K562 (cell line): Measurements from ENCODE around the gene IKZF3. TPM values are rescaled to one million over a fixed set of nuclear protein-coding genes. Genes with fewer than 3 reads are reported as not detected.

Source experiments
- ATAC-seq: fragments of 200-7000 bp; cut with Tn5 transposase; 3 replicates; pipeline ENCODE4 v1.9.1; 2020; ENCODE audit warnings: moderate library complexity
- BruUV-seq: library from RNA; stranded (reverse); fragments of 400-500 nt; replicated peaks from 2 replicates; lab custom pipeline; 2021; lab: Mats Ljungman, UMichigan
- CTCF ChIA-PET: fragments of 300-600 bp; formaldehyde crosslinking; extraction: SDS; loops from one replicate; lab custom pipeline; 2021; ENCODE audit warnings: low intra/inter-chr PET ratio; lab: Yijun Ruan, JAX
- POLR2A ChIA-PET: fragments of 300-600, 350-650 bp; sonication (Branson Sonifier 250); formaldehyde crosslinking; extraction: SDS; loops from one replicate; lab custom pipeline; 2021; ENCODE audit warnings: antibody characterized with exemption, inconsistent platforms; lab: Yijun Ruan, JAX
- DNase-seq, 4 experiments: peaks; one replicate each; pipeline versions ENCODE4 v3.0.0 to v3.0.0-alpha.2; 2011 to 2018; ENCODE audit warnings: low spot score in 3 of 4, mixed read lengths in 3 of 4; ENCODE audit errors: extremely low read depth in 1 of 4
- FAIRE-seq: peaks from 2 replicates; lab custom pipeline; 2011; peaks lifted over from hg19 to GRCh38; lab: Jason Lieb, UNC
- H2AFZ ChIP-seq: 2 replicates; pipeline ENCODE4 v1.6.0; 2011; ENCODE audit warnings: low read depth, low read length, control low read depth, inconsistent platforms
- H3K27ac ChIP-seq: fragments of 200-600 bp; 3 replicates; pipeline ENCODE4 v1.8.0; 2011; ENCODE audit warnings: low read depth, mild to moderate bottlenecking, control low read depth, inconsistent platforms, low read length, moderate library complexity, mixed read lengths; ENCODE audit errors: extremely low read depth
- H3K27me3 ChIP-seq, 2 experiments: fragments of 300-600 bp in 1 of 2; 2 replicates in 1 of 2; 3 replicates in 1 of 2; pipeline versions ENCODE4 v1.6.0 to v1.8.0; 2011; ENCODE audit warnings: inconsistent platforms in 2 of 2, low read length in 2 of 2, mild to moderate bottlenecking in 1 of 2, mixed read lengths in 1 of 2, moderate library complexity in 1 of 2; ENCODE audit not compliant: control insufficient read depth in 2 of 2, insufficient read depth in 2 of 2
- H3K36me3 ChIP-seq: fragments of 300-600 bp; 3 replicates; pipeline ENCODE4 v1.8.0; 2011; ENCODE audit warnings: mild to moderate bottlenecking, low read length, inconsistent platforms; ENCODE audit not compliant: control insufficient read depth, insufficient read depth
- H3K4me1 ChIP-seq, 2 experiments: fragments of 200-600 bp in 1 of 2; replicated peaks in 1 of 2; 2 replicates in 1 of 2; 3 replicates in 1 of 2; pipeline versions ENCODE4 v1.5.1 to v1.8.0; 2011; ENCODE audit warnings: inconsistent platforms in 2 of 2, low read length in 2 of 2, mild to moderate bottlenecking in 1 of 2, mixed read lengths in 1 of 2, moderate library complexity in 1 of 2; ENCODE audit not compliant: control insufficient read depth in 2 of 2, insufficient read depth in 2 of 2
- H3K4me2 ChIP-seq: 2 replicates; pipeline ENCODE4 v1.6.1; 2011; ENCODE audit warnings: low read length, control low read depth, inconsistent platforms, mixed read lengths; ENCODE audit not compliant: insufficient read depth
- H3K4me3 ChIP-seq: fragments of 200-600 bp; sonication (generic), shearing (Covaris generic); 2 replicates; pipeline ENCODE4 v1.5.1; 2016; ENCODE audit warnings: control low read depth, inconsistent platforms
- H3K79me2 ChIP-seq: fragments of 200-600 bp; 3 replicates; pipeline ENCODE4 v1.8.0; 2011; ENCODE audit warnings: low read length, inconsistent platforms; ENCODE audit not compliant: control insufficient read depth, insufficient read depth
- H3K9ac ChIP-seq, 2 experiments: 2 replicates each; pipeline versions ENCODE4 v1.6.0 to v1.6.1; 2011; ENCODE audit warnings: low read depth in 2 of 2, low read length in 2 of 2, control low read depth in 1 of 2, inconsistent platforms in 1 of 2, mild to moderate bottlenecking in 1 of 2, mixed read lengths in 1 of 2; ENCODE audit not compliant: insufficient read depth in 1 of 2
- H3K9me1 ChIP-seq: one replicate; pipeline ENCODE4 v1.6.0; 2011; ENCODE audit warnings: inconsistent platforms, mild to moderate bottlenecking, low read length, moderate library complexity; ENCODE audit not compliant: control insufficient read depth, insufficient read depth
- H3K9me3 ChIP-seq: replicated peaks from 2 replicates; pipeline ENCODE4 v1.5.1; 2011; ENCODE audit warnings: low read depth, low read length, inconsistent platforms; ENCODE audit not compliant: control insufficient read depth, insufficient read depth
- H4K20me1 ChIP-seq: replicated peaks from 2 replicates; pipeline ENCODE4 v1.6.1; 2011; ENCODE audit warnings: low read length, inconsistent platforms, mixed read lengths; ENCODE audit not compliant: control insufficient read depth, insufficient read depth
- CSDE1 ChIP-seq, 2 experiments: fragments of 450-650 bp; IDR thresholded peaks; 2 replicates each; pipeline ENCODE4 v1.6.1; 2016; ENCODE audit warnings: mild to moderate bottlenecking in 1 of 2
- FOXA1 ChIP-seq: fragments of 450-650 bp; IDR thresholded peaks from 2 replicates; pipeline ENCODE4 v1.6.1; 2016; ENCODE audit warnings: mild to moderate bottlenecking, borderline replicate concordance
- KHSRP ChIP-seq: fragments of 450-650 bp; IDR thresholded peaks from 2 replicates; pipeline ENCODE4 v1.6.1; 2017
- PHB2 ChIP-seq: fragments of 450-650 bp; IDR thresholded peaks from 2 replicates; pipeline ENCODE4 v1.6.1; 2017; ENCODE audit warnings: low read depth
- POLR2H ChIP-seq: IDR thresholded peaks from 2 replicates; pipeline ENCODE4 v1.6.1; 2016; ENCODE audit warnings: missing genetic modification characterization, low read depth, mild to moderate bottlenecking, control low read depth, missing compliant biosample characterization, moderate library complexity
- SNIP1 ChIP-seq: fragments of 450-650 bp; IDR thresholded peaks from 2 replicates; pipeline ENCODE4 v1.7.1; 2017; ENCODE audit warnings: low read depth, mild to moderate bottlenecking
- ZNF24 ChIP-seq: fragments of 450-650 bp; IDR thresholded peaks from 2 replicates; pipeline ENCODE4 v1.6.1; 2016
- ZNF644 ChIP-seq: fragments of 200-800 bp; sonication (Bioruptor generic); IDR thresholded peaks from 2 replicates; pipeline ENCODE4 v1.6.1; 2016; ENCODE audit warnings: low read depth, missing genetic modification characterization, missing compliant biosample characterization
- WGBS: fragments of 100-300 bp; shearing (Covaris generic); methylation state at CpG from one replicate; pipeline ENCODE4 v1.1.6; 2016; ENCODE audit warnings: low coverage, mixed read lengths; ENCODE audit not compliant: insufficient coverage; ENCODE audit errors: missing lambda C conversion rate; 5-methylcytosine and 5-hydroxymethylcytosine counted together
- in situ Hi-C: fragments of 300-500 bp; cut with MboI; formaldehyde crosslinking; loops from 4 replicates; pipeline ENCODE4 v1.15.0; 2018; ENCODE audit warnings: inconsistent platforms, mixed read lengths
- intact Hi-C: fragments of 100-400 bp; cut with micrococcal nuclease; formaldehyde crosslinking; loops from 2 replicates; pipeline ENCODE4 v1.14.2; 2022
- polyA plus RNA-seq, 8 experiments: library from polyadenylated mRNA; depleted of rRNA in 4 of 8; stranded (reverse) in 5 of 8; unstranded in 3 of 8; fragments of >200 nt; fragmentation: Nextera tagmentation in 2 of 8; fragmentation: Illumina TruSeq in 1 of 8; extraction: Ambion mirVana in 2 of 8; extraction: Trizol in 1 of 8; gene quantifications; 2 replicates each; pipeline versions ENCODE4 v1.2.1 to v1.2.3, GENCODE V29; 2011 to 2014; ENCODE audit warnings: inconsistent platforms in 1 of 8, missing spikeins in 1 of 8
- total RNA-seq, 7 experiments: library from RNA; depleted of rRNA in 6 of 7; stranded (reverse); fragments of >200 nt in 6 of 7; fragmentation: Illumina TruSeq in 2 of 7; extraction: Trizol in 2 of 7; gene quantifications; 2 replicates each; pipeline versions ENCODE4 v1.2.1 to v1.2.3, GENCODE V29; 2011 to 2021; ENCODE audit warnings: low replicate concordance in 1 of 7
- TF ChIP-seq, protein P1 (sequence below), 2 experiments: fragments of 450-650 bp; IDR thresholded peaks; 2 replicates each; pipeline ENCODE4 v1.6.1; 2016; ENCODE audit warnings: mild to moderate bottlenecking in 2 of 2, borderline replicate concordance in 1 of 2, low read depth in 1 of 2, moderate library complexity in 1 of 2

IKZF3 gene
- total and polyA plus RNA-seq, 9 of the 15 experiments (the other 6 are each of a cell fraction or from before 2014, with no cell fraction given), result 0.06 to 1.6 (median 0.62) TPM

DNA sequence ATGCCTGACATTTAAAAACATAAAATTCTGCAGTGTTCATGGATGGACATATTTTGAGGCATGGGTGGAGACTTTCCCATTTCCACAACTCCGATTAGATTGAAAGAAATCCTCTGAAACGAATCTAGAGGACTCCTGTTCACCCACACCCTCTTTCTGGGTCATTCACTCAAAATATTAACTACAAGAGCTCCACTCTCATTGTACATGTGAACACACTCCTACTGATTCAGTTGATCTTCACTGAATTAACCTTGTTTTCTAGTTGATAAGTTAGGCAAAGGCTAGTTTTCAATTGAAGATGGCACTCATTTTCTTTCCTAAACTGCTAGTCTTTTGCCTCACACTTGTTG, 82.3 kb downstream of the IKZF3 start:
- no peaks in the 10 kb centered on the region for H3K9me3 ChIP-seq
- H3K27ac ChIP-seq, result no peak overlapping the region
- no TSS peak for BruUV-seq
- FAIRE-seq (no peak), DNase-seq (no peak), ATAC-seq (no peak)
- H3K4me1 ChIP-seq, result no peaks in the 10 kb centered on the region
- H2AFZ ChIP-seq, result no peak overlapping the region
- 2% methylated on average over 2 of the region's 2 CpGs for WGBS
- peaks cover 15 to 21% of the 10 kb centered on the region in 2 experiments; a peak in 4 of 5 replicates for H3K27me3 ChIP-seq
- ChIA-PET POLR2A (interaction anchor here (0.5 to 1.3 kb wide), 3 partner anchors 13 to 125 kb away, joined by 3 to 5 read pairs (median 4); no protein-coding TSS in a partner anchor), CTCF (interaction anchor here (0.6 kb wide), 1 partner anchor 88 kb away, joined by 3 read pairs; no protein-coding TSS in a partner anchor)
- H3K4me3 ChIP-seq, result no peak overlapping the region
- no peaks in the 10 kb centered on the region for H3K9me1 ChIP-seq
- no peak overlapping the region for H3K9ac ChIP-seq
- no peaks in the 10 kb centered on the region for H3K36me3 ChIP-seq
- no peak for TF ChIP-seq SNIP1
- TF ChIP-seq, protein P1, sequence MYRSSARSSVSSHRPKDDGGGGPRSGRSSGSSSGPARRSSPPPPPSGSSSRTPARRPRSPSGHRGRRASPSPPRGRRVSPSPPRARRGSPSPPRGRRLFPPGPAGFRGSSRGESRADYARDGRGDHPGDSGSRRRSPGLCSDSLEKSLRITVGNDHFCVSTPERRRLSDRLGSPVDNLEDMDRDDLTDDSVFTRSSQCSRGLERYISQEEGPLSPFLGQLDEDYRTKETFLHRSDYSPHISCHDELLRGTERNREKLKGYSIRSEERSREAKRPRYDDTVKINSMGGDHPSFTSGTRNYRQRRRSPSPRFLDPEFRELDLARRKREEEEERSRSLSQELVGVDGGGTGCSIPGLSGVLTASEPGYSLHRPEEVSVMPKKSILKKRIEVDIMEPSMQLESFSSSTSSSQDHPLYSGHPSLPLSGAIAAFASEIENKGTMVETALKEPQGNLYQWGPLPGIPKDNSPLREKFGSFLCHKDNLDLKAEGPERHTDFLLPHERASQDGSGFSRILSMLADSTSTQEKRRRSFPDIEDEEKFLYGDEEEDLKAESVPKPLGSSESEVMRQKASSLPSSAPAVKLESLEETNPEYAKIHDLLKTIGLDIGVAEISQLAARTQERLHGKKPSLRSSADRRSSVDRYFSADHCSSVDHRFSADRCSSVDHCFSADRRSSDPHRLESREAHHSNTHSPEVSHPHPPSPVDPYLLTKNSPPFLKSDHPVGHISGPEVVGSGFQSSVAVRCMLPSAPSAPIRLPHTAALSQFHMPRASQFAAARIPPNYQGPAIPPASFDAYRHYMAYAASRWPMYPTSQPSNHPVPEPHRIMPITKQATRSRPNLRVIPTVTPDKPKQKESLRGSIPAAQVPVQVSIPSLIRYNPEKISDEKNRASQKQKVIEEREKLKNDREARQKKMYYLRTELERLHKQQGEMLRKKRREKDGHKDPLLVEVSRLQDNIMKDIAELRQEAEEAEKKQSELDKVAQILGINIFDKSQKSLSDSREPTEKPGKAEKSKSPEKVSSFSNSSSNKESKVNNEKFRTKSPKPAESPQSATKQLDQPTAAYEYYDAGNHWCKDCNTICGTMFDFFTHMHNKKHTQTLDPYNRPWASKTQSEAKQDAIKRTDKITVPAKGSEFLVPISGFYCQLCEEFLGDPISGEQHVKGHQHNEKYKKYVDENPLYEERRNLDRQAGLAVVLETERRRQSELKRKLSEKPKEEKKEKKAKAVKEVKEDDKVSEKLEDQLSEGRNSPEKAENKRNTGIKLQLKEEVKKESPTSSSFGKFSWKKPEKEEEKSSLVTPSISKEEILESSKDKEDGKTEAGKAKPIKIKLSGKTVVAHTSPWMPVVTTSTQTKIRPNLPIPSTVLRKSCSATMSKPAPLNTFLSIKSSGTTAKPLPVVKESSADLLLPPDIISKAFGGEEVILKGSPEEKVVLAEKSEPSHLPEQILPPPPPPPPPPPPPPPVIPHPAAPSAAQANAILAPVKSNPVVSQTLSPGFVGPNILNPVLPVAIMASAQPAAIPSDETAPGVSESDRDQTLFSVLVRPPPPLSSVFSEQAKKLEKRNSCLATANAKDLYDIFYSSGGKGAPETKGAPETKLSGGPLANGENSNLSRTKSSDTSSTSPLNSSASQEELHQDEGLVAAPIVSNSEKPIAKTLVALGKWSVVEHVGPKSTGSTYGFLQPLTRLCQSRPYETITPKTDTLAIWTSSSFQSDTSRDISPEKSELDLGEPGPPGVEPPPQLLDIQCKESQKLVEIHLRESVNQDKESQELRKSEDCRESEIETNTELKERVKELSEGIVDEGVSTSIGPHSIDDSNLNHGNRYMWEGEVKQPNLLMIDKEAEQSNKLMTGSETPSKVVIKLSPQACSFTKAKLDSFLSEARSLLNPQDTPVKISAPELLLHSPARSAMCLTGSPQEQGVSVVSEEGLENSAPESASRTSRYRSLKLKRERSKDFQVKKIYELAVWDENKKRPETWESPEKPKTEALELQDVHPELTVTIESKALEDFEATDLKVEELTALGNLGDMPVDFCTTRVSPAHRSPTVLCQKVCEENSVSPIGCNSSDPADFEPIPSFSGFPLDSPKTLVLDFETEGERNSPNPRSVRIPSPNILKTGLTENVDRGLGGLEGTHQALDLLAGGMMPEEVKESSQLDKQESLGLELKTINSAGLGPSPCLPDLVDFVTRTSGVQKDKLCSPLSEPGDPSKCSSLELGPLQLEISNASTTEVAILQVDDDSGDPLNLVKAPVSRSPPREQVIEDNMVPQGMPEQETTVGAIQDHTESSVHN (IDR thresholded peaks at IDR 0.05; ENCODE audit: borderline replicate concordance in 1 of 2, low read depth in 1 of 2), result no peak
- TF ChIP-seq PHB2, result no peak
- no peak for TF ChIP-seq KHSRP
- no peak for TF ChIP-seq ZNF644
- no peak for TF ChIP-seq CSDE1 (IDR thresholded peaks at IDR 0.05)
- TF ChIP-seq FOXA1, result no peak
- no peak for TF ChIP-seq POLR2H (tag)
- no peak for TF ChIP-seq ZNF24
- intact Hi-C loops (no loop called here), in situ Hi-C loops (no loop called here)
- H3K79me2 ChIP-seq, result no peaks in the 10 kb centered on the region
- no peak overlapping the region for H3K4me2 ChIP-seq
- H4K20me1 ChIP-seq, result no peaks in the 10 kb centered on the region
